Smooth muscle cell (in vitro differentiated cells): ENCODE data around the gene PPP6R1. TPM values are rescaled to one million over a fixed set of nuclear protein-coding genes. Genes with fewer than 3 reads are reported as not detected.
A peak's percentile ranks its signal among the peaks of the same experiment; 100 is the strongest.

Source experiments
- DNase-seq: peaks from one replicate; lab custom pipeline; 2025; ENCODE audit not compliant: unreplicated experiment; lab: John Stamatoyannopoulos, UW
- H2AFZ ChIP-seq: fragments of 200-600 bp; sonication (generic); 2 replicates; pipeline ENCODE4 v1.6.0; 2016; ENCODE audit warnings: antibody characterized with exemption, low read depth, mild to moderate bottlenecking
- H3F3A ChIP-seq: fragments of 200-600 bp; sonication (generic); 2 replicates; pipeline ENCODE4 v1.6.0; 2017; ENCODE audit warnings: antibody characterized with exemption, low read depth
- H3K27ac ChIP-seq: fragments of 200-600 bp; sonication (generic); 2 replicates; pipeline ENCODE4 v1.5.1; 2016; ENCODE audit warnings: low read depth, mild to moderate bottlenecking
- H3K27me3 ChIP-seq: fragments of 200-600 bp; sonication (generic); 2 replicates; pipeline ENCODE4 v1.6.1; 2016; ENCODE audit warnings: low read depth, mild to moderate bottlenecking
- H3K36me3 ChIP-seq: fragments of 200-600 bp; sonication (generic); 2 replicates; pipeline ENCODE4 v1.5.1; 2016; ENCODE audit warnings: low read depth
- H3K4me1 ChIP-seq: fragments of 200-600 bp; sonication (generic); 2 replicates; pipeline ENCODE4 v1.5.1; 2016; ENCODE audit warnings: low read depth
- H3K4me2 ChIP-seq: fragments of 200-600 bp; sonication (generic); 2 replicates; pipeline ENCODE4 v1.6.0; 2016; ENCODE audit warnings: mild to moderate bottlenecking
- H3K4me3 ChIP-seq: fragments of 200-600 bp; sonication (generic); 2 replicates; pipeline ENCODE4 v1.5.1; 2016; ENCODE audit warnings: mild to moderate bottlenecking
- H3K79me2 ChIP-seq: fragments of 200-600 bp; sonication (generic); 2 replicates; pipeline ENCODE4 v1.6.0; 2016; ENCODE audit warnings: low read depth, mild to moderate bottlenecking
- H3K9ac ChIP-seq: fragments of 200-600 bp; sonication (generic); 2 replicates; pipeline ENCODE4 v1.6.0; 2016; ENCODE audit warnings: low read depth
- H3K9me3 ChIP-seq: fragments of 200-600 bp; sonication (generic); replicated peaks from 2 replicates; pipeline ENCODE4 v1.5.1; 2016; ENCODE audit warnings: low read depth
- H4K20me1 ChIP-seq: fragments of 200-600 bp; sonication (generic); 2 replicates; pipeline ENCODE4 v1.6.0; 2016; ENCODE audit warnings: low read depth
- CTCF ChIP-seq: fragments of 200-600 bp; sonication (generic); IDR thresholded peaks from 2 replicates; pipeline ENCODE4 v1.5.1; 2017; ENCODE audit warnings: borderline replicate concordance, mild to moderate bottlenecking, antibody characterized with exemption; ENCODE audit not compliant: insufficient read depth, poor library complexity, severe bottlenecking
- WGBS: methylation state at CpG from one replicate; pipeline ENCODE4 v1.1.7; 2016; ENCODE audit warnings: low lambda C conversion rate; 5-methylcytosine and 5-hydroxymethylcytosine counted together
- polyA plus RNA-seq: library from polyadenylated mRNA; unstranded; fragments of >200 nt; fragmentation: Nextera tagmentation; extraction: Ambion mirVana; gene quantifications from 2 replicates; pipeline ENCODE4 v1.2.1, GENCODE V29; 2016
- total RNA-seq: library from RNA; depleted of rRNA; stranded (reverse); fragments of >200 nt; gene quantifications from 2 replicates; pipeline ENCODE4 v1.2.3, GENCODE V29; 2014

PPP6R1 gene
- total and polyA plus RNA-seq, 2 experiments from 2014 or later = 31.1 to 58.0 TPM

GRCh38 chr19:55248166-55248675 is 10.6 kb downstream of the PPP6R1 start:
- Histone ChIP-seq H2AFZ (no peak overlapping the region), H3K27ac (peak overlapping the region; percentile 31), H3K79me2 (peaks cover 66% of the 10 kb centered on the region), H4K20me1 (peaks cover 86% of the 10 kb centered on the region), H3K27me3 (no peaks in the 10 kb centered on the region), H3F3A (no peaks in the 10 kb centered on the region), H3K4me2 (no peak overlapping the region), H3K9me3 (no peaks in the 10 kb centered on the region), H3K4me3 (no peak overlapping the region), H3K4me1 (no peaks in the 10 kb centered on the region), H3K9ac (no peak overlapping the region), H3K36me3 (no peaks in the 10 kb centered on the region)
- 85% methylated on average over 10 of the region's 10 CpGs for WGBS
- no peak for TF ChIP-seq CTCF
- no peak for DNase-seq

GRCh38 chr19:55247621-55248099 is 11.2 kb downstream of the PPP6R1 start:
- H3F3A ChIP-seq = no peaks in the 10 kb centered on the region
- H2AFZ ChIP-seq = no peak overlapping the region
- H3K4me3 ChIP-seq = no peak overlapping the region
- H3K27ac ChIP-seq = peak overlapping the region; percentile 31
- WGBS = 64% methylated on average over 10 of the region's 10 CpGs
- no peak overlapping the region for H3K4me2 ChIP-seq
- no peak for DNase-seq
- H3K79me2 ChIP-seq = peaks cover 60% of the 10 kb centered on the region
- no peaks in the 10 kb centered on the region for H3K27me3 ChIP-seq
- H3K9me3 ChIP-seq = no peaks in the 10 kb centered on the region
- H3K36me3 ChIP-seq = no peaks in the 10 kb centered on the region
- H3K4me1 ChIP-seq = no peaks in the 10 kb centered on the region
- peaks cover 84% of the 10 kb centered on the region for H4K20me1 ChIP-seq
- no peak overlapping the region for H3K9ac ChIP-seq
- no peak for TF ChIP-seq CTCF

- no peak for TF ChIP-seq CTCF
- H3K4me1 ChIP-seq = no peaks in the 10 kb centered on the region
- no peaks in the 10 kb centered on the region for H3K27me3 ChIP-seq
- no peaks in the 10 kb centered on the region for H3K9me3 ChIP-seq
- H3K4me3 ChIP-seq = no peak overlapping the region
- 95% methylated on average over 35 of the region's 40 CpGs for WGBS
- no peak overlapping the region for H2AFZ ChIP-seq
- H3K4me2 ChIP-seq = no peak overlapping the region
- no peak for DNase-seq
- peaks cover 51% of the 10 kb centered on the region for H3K79me2 ChIP-seq
- H3K36me3 ChIP-seq = no peaks in the 10 kb centered on the region
- peaks cover 81% of the 10 kb centered on the region for H4K20me1 ChIP-seq
- no peak overlapping the region for H3K9ac ChIP-seq
- H3F3A ChIP-seq = no peaks in the 10 kb centered on the region
- H3K27ac ChIP-seq = no peak overlapping the region
Observed at GRCh38 chr19:55246462-55247451, 12.1 kb downstream of the PPP6R1 start.
